PC-3 (cell line): Measurements from ENCODE around the gene TBX1. TPM values are rescaled to one million over a fixed set of nuclear protein-coding genes. Genes with fewer than 3 reads are reported as not detected.

Source experiments
- ATAC-seq: fragments of 200-7000 bp; cut with Tn5 transposase; 2 replicates; pipeline ENCODE4 v1.9.1; 2020; ENCODE audit warnings: mild to moderate bottlenecking, moderate library complexity
- BruUV-seq: library from RNA; stranded (reverse); fragments of 400-500 nt; replicated peaks from 2 replicates; lab custom pipeline; 2021; lab: Mats Ljungman, UMichigan
- CTCF ChIA-PET: fragments of 300-600 bp; sonication (Branson Sonifier 250); formaldehyde crosslinking; loops from one replicate; lab custom pipeline; 2022; ENCODE audit warnings: antibody characterized with exemption; lab: Charles Lee
- POLR2A ChIA-PET: fragments of 300-600 bp; sonication (Branson Sonifier 250); formaldehyde crosslinking; loops from one replicate; lab custom pipeline; 2022; ENCODE audit warnings: antibody characterized with exemption; ENCODE audit not compliant: unreplicated experiment; lab: Charles Lee
- DNase-seq: peaks from one replicate; pipeline ENCODE4 v3.0.0-alpha.2; 2015
- H2AFZ ChIP-seq: fragments of 300-600 bp; sonication (generic); 2 replicates; pipeline ENCODE4 v1.6.0; 2016; ENCODE audit warnings: antibody characterized with exemption, low read length
- H3F3A ChIP-seq: fragments of 300-600 bp; sonication (generic); one replicate; pipeline ENCODE4 v1.6.0; 2017; ENCODE audit warnings: antibody characterized with exemption, low read length, control low read depth, mild to moderate bottlenecking; ENCODE audit not compliant: unreplicated experiment
- H3K27ac ChIP-seq: fragments of 300-600 bp; sonication (generic); 2 replicates; pipeline ENCODE4 v1.5.1; 2016; ENCODE audit warnings: mild to moderate bottlenecking, low read length
- H3K27me3 ChIP-seq: fragments of 300-600 bp; sonication (generic); 2 replicates; pipeline ENCODE4 v1.6.1; 2016; ENCODE audit warnings: low read length, mixed read lengths
- H3K36me3 ChIP-seq: fragments of 300-600 bp; sonication (generic); 2 replicates; pipeline ENCODE4 v1.6.1; 2016; ENCODE audit warnings: low read depth, mixed run types, low read length, mixed read lengths
- H3K4me1 ChIP-seq: fragments of 300-600 bp; sonication (generic); 2 replicates; pipeline ENCODE4 v1.5.1; 2016; ENCODE audit warnings: low read length; ENCODE audit not compliant: insufficient read depth
- H3K4me2 ChIP-seq: fragments of 300-600 bp; sonication (generic); 2 replicates; pipeline ENCODE4 v1.6.0; 2016; ENCODE audit warnings: low read length
- H3K4me3 ChIP-seq: fragments of 300-600 bp; sonication (generic); 2 replicates; pipeline ENCODE4 v1.5.1; 2016; ENCODE audit warnings: mild to moderate bottlenecking, low read length, mixed read lengths
- H3K79me2 ChIP-seq: fragments of 300-600 bp; sonication (generic); 2 replicates; pipeline ENCODE4 v1.6.1; 2017; ENCODE audit warnings: low read length, mixed read lengths
- H3K9ac ChIP-seq: fragments of 300-600 bp; sonication (generic); 2 replicates; pipeline ENCODE4 v1.6.0; 2016; ENCODE audit warnings: mild to moderate bottlenecking, low read length
- H3K9me2 ChIP-seq: fragments of 300-600 bp; sonication (generic); replicated peaks from 2 replicates; pipeline ENCODE4 v1.6.1; 2016; ENCODE audit warnings: mixed run types, low read length, mixed read lengths
- H3K9me3 ChIP-seq: fragments of 300-600 bp; sonication (generic); 2 replicates; pipeline ENCODE4 v1.6.1; 2016; ENCODE audit warnings: low read length, mixed read lengths
- H4K20me1 ChIP-seq: fragments of 300-600 bp; sonication (generic); 2 replicates; pipeline ENCODE4 v1.6.1; 2016; ENCODE audit warnings: low read length, mixed read lengths
- CTCF ChIP-seq: fragments of 300-600 bp; sonication (generic); conservative IDR thresholded peaks from 2 replicates; pipeline ENCODE4 v1.5.1; 2017; ENCODE audit warnings: antibody characterized with exemption, low read depth, mild to moderate bottlenecking, low read length
- EZH2 ChIP-seq: fragments of 300-600 bp; sonication (generic); IDR thresholded peaks from one replicate; pipeline ENCODE4 v1.6.1; 2017; ENCODE audit warnings: antibody characterized with exemption, mild to moderate bottlenecking, low read length; ENCODE audit not compliant: unreplicated experiment
- EZH2phosphoT487 ChIP-seq: fragments of 300-600 bp; sonication (generic); IDR thresholded peaks from 2 replicates; pipeline ENCODE4 v1.6.1; 2018; ENCODE audit warnings: mild to moderate bottlenecking, antibody characterized with exemption, low read length, borderline replicate concordance
- intact Hi-C: fragments of 100-400 bp; cut with micrococcal nuclease; formaldehyde crosslinking; loops from 2 replicates; pipeline ENCODE4 v1.9.0; 2023
- total RNA-seq: library from RNA; depleted of rRNA; stranded (reverse); fragments of >200 nt; gene quantifications from 2 replicates; pipeline ENCODE4 v1.2.3, GENCODE V29; 2014; rRNA removed

Gene TBX1
- total RNA-seq, 1 experiment from 2014 or later: 18.6 TPM

DNA sequence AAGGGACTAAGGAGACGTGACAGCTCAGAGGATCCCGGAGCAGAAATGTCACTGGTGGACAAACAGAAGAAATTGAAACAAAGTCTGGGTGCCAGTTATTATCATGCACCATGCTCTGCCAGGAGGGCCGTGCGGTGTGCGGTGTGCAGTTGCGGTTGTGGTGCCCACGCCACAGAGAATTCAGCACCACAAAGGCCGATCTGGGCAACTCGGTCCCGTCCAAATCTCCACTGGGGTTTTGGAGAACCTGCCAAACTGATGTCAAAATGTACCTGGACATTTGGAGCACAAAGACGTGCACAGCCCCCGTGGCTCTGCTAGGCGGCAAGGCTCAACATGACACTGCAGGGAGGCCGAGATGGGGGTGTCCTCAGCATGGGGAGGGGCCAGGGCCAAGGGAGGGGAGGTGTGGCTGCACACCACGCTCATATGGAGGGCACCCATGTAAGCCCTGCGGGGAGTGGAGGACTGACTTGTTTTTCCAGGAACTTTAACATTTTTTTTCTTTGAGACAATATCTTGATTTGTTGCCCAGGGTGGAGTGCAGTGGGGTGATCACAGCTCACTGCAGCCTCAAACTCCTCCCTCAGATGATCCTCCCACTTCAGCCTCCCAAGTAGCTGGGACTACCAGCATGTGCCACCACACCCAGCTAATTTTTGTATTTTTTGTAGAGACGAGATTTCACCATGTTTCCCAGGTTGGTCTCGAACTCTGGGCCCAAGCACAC is 54.7 kb downstream of the TBX1 start:
- Histone ChIP-seq H4K20me1 (no peaks in the 10 kb centered on the region), H3K36me3 (no peaks in the 10 kb centered on the region), H3F3A (no peaks in the 10 kb centered on the region), H3K27me3 (no peaks in the 10 kb centered on the region), H3K4me1 (no peaks in the 10 kb centered on the region), H3K4me3 (no peak overlapping the region), H3K9me3 (no peaks in the 10 kb centered on the region), H2AFZ (no peak overlapping the region), H3K4me2 (no peak overlapping the region), H3K9me2 (no peaks in the 10 kb centered on the region), H3K27ac (no peak overlapping the region), H3K9ac (no peak overlapping the region), H3K79me2 (no peaks in the 10 kb centered on the region)
- no peak for TF ChIP-seq CTCF
- no peak for TF ChIP-seq EZH2phosphoT487
- no peak for TF ChIP-seq EZH2
- ChIA-PET POLR2A (no interaction called here), CTCF (no interaction called here)
- no peak for DNase-seq
- intact Hi-C loops: no loop called here
- ATAC-seq: no peak
- no TSS peak for BruUV-seq

DNA sequence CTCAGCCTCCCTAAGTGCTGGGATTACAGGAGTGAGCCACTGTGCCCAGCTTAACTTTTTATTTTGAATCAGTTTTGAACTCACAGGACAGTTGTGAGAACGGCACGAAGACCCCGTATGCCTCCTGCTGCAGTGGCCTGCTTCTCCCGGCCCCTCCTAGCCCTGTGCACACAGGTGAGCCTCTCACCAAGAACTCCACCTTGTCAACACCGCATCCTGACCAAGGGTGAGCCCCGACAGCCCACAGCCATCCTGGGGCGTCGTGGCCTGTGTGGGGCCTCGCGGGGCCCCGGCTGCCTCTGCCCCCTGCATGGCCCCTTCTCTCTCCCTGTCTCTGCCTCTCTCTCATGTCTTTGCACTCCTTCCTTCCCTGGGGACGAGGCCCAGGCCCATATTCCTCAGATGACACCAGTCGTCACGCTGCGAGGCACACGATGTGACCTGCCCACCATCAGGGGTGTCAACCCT is 55.3 kb downstream of the TBX1 start:
- TF ChIP-seq EZH2phosphoT487: no peak
- no peak overlapping the region for H3K4me3 ChIP-seq
- H3K36me3 ChIP-seq: no peaks in the 10 kb centered on the region
- BruUV-seq: no TSS peak
- ChIA-PET POLR2A (no interaction called here), CTCF (no interaction called here)
- intact Hi-C loops: no loop called here
- H3K9me3 ChIP-seq: no peaks in the 10 kb centered on the region
- no peaks in the 10 kb centered on the region for H3K27me3 ChIP-seq
- ATAC-seq (no peak), DNase-seq (no peak)
- no peaks in the 10 kb centered on the region for H3K4me1 ChIP-seq
- no peak overlapping the region for H3K27ac ChIP-seq
- no peaks in the 10 kb centered on the region for H4K20me1 ChIP-seq
- no peak overlapping the region for H2AFZ ChIP-seq
- H3K4me2 ChIP-seq: no peak overlapping the region
- H3F3A ChIP-seq: no peaks in the 10 kb centered on the region
- no peaks in the 10 kb centered on the region for H3K79me2 ChIP-seq
- H3K9ac ChIP-seq: no peak overlapping the region
- H3K9me2 ChIP-seq: no peaks in the 10 kb centered on the region

- H3K9ac ChIP-seq: no peak overlapping the region
- no peak overlapping the region for H3K27ac ChIP-seq
- H3F3A ChIP-seq: no peaks in the 10 kb centered on the region
- ChIA-PET CTCF (no interaction called here), POLR2A (no interaction called here)
- H4K20me1 ChIP-seq: no peaks in the 10 kb centered on the region
- TF ChIP-seq CTCF (no peak), EZH2 (no peak), EZH2phosphoT487 (no peak)
- no peak overlapping the region for H2AFZ ChIP-seq
- no peak overlapping the region for H3K4me2 ChIP-seq
- H3K27me3 ChIP-seq: no peaks in the 10 kb centered on the region
- H3K9me3 ChIP-seq: no peaks in the 10 kb centered on the region
- H3K9me2 ChIP-seq: no peaks in the 10 kb centered on the region
- intact Hi-C loops: no loop called here
- H3K4me3 ChIP-seq: no peak overlapping the region
- H3K79me2 ChIP-seq: no peaks in the 10 kb centered on the region
- H3K36me3 ChIP-seq: no peaks in the 10 kb centered on the region
- DNase-seq (no peak), ATAC-seq (no peak)
- BruUV-seq: no TSS peak
- no peaks in the 10 kb centered on the region for H3K4me1 ChIP-seq
Observed at GRCh38 chr22:19816372-19817119, 56.0 kb downstream of the TBX1 start.

Other genes with a start within 250 kb of the TBX1 start
- 0.47 TPM in 1 of 2 replicates, not detected in the other for gene CLDN5, start 236.4 kb upstream of the TBX1 start, total RNA-seq
- 26.3 and 27.5 TPM in 2 replicates for gene SEPTIN5, start 46.3 kb upstream of the TBX1 start, total RNA-seq
- 0.80 and 5.9 TPM in 2 replicates for gene GP1BB, start 37.2 kb upstream of the TBX1 start, total RNA-seq
- 27.0 and 28.8 TPM in 2 replicates for gene GNB1L, start 94.1 kb downstream of the TBX1 start, total RNA-seq
- 7.8 and 12.2 TPM in 2 replicates for gene RTL10, start 94.1 kb downstream of the TBX1 start, total RNA-seq
- gene COMT, start 181.0 kb downstream of the TBX1 start, total RNA-seq: 204 and 205 TPM in 2 replicates
- gene TXNRD2, start 181.0 kb downstream of the TBX1 start, total RNA-seq: 23.0 and 32.1 TPM in 2 replicates